Stimulated activated CD4-positive, alpha-beta T cell treated with anti-CD3 and anti-CD28 coated beads, Interleukin-2, amount 100 ng/mL, for 24 hours (primary cell): ENCODE results near the gene IRF2BP1.
A peak's percentile ranks its signal among the peaks of the same experiment; 100 is the strongest.
"Not testable (repeated sequence)": the region's sequence is repeated elsewhere in the genome, so short reads cannot be mapped to it uniquely, and the experiment has no call there.

Experiments used
- DNase-seq, 2 donors: peaks; one replicate each; pipeline ENCODE4 v3.0.0-alpha.2; 2020

Gene IRF2BP1

DNA sequence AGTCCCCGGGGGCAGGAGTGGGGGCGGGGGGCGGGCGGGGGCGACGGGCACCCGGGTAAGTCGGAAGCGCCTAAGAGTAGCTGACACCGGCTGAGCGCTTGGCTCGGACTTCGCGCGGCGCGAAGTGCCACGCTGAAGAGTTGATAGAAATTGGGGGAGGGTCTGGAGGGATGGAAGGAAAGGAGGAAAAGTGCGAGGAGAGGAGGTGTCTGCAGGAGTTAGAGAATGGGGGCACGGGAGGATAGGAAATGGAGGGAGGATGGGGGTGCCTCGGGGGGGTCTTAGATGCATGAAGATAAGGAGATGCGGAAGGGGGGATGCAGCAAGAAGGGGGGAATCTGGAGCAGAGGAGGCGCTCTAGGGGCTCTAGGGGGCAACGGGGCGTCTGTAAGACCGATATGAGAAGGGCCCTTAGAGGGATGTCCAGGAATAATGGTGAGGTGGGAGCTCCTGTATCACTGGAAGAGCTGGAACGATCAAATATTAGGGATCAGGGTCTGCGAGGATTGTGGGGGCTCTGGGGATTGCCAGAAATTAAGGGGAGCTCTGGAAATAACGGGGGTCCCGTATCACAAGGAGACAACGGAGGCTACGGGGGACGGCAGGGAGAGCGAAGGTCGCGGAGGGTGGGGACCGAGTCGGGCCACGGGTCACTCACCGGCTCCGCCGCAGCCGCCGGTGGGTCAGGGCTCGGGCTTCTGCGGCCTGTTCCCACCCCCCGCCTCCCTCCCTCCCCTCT lies 16.1 kb upstream of the IRF2BP1 start, which contains the start of gene MYPOP:
Gene MYPOP, minus strand, starts transcription at position 702 of the 739 bp plus-strand sequence. CDS start 840 bp downstream, outside the sequence.
- DNase-seq, result no peak

DNA sequence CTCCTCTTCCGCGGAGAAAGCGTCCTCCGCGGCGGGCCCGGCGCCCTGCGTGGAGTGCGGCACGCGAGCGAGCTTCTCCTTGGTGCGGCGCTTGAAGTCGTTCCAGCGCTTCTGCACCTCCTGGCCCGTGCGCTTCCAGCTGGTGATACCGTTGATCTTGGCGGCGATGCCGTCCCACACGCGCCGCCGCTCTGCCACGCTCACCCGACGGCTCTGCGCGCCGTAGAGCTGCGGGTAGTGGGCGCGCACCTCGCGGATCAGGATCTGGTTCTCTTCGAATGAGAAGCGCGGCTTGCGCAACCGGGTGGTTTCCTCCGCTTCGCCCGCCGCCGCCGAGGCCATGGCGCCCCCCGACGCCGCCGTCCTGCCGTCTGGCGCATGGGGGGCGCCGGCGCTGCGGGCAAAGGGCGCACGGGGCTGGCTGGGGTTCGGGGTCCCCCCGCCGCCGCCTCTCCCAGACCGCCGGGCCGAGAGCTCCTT lies 15.5 kb upstream of the IRF2BP1 start:
- peak in 1 of 2 donors; percentile 48 for DNase-seq

DNA sequence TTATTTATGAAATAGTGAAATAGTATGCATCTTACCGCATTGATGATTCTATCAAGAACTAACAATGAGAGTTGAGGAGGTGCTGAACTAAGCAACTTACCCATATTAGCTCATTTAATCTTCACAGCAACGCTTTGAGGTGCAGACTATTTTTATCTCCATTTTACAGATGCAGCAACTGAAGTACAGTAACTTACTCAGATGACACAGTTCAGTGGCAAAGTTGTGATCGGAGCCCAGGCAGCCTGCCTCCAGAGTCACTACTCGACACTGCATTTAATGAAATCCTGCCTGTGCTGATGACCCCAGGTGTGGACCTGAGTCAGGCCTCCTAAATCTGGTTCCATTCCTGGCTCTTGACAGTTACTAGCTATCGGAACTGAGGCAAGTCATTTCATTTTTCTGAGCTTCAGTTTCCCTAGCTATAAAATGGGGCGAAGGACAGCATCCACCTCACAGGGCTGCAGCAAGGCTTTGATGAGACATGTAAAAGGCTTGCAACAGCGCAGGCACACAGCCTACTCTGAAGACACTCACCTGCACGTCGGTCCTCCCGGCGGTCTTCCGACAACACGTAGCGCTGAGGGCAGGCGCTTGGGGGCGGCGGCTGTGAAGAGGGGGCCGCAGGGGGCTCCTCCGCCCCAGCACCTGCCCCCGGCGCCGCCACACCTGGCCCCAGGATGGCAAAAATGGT lies 14.9 kb upstream of the IRF2BP1 start:
- no peak for DNase-seq

DNA sequence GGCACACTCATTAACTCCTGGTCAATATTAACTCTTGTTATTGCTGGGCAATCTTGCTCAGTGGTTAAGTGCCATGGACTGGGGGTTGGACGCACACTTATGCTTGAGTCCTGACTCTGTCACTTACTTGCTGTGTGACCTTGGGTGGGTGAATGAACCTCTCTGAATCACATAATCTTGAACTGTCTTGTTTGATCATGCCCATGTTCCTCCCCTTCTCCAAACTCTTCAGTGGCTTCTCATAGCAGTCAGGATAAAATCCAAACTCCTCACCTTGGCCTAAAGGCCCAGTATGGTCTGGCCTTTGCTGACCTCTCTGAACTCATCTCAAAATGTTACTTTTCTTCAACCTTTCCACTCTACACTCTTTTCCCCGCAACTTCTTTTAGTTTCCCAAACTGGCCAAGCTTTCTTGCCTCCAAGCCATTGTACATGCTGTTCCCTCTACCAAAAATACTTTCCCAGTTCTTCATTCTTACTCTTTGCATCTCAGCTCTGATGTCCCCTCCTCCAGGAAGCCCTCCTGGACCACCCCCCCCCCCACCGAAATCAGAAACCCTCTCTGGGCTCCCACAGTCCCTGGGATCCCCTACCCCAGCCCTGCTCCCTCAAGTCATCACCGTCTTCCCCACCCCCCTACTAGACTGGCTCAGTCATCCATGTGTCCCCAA lies 14.1 kb upstream of the IRF2BP1 start:
- DNase-seq, result no peak

DNA sequence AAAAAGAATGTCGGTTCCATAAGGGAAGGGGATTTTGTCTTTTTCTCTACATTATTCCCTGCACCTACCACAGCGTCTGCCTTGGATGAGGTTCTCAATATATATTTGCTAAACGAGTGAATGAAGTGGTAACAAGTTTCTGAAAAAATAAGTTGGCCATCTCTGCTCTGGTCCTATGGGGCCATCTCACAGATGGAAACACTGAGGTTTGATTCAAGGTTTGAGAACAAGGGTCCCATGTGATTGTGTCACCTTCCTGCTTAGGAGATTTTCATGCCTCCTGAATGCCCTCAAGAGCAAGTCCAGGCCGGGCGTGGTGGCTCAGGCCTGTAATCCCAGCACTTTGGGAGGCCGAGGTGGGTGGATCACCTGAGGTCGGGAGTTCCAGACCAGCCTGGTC lies 13.3 kb upstream of the IRF2BP1 start:
- no peak for DNase-seq

DNA sequence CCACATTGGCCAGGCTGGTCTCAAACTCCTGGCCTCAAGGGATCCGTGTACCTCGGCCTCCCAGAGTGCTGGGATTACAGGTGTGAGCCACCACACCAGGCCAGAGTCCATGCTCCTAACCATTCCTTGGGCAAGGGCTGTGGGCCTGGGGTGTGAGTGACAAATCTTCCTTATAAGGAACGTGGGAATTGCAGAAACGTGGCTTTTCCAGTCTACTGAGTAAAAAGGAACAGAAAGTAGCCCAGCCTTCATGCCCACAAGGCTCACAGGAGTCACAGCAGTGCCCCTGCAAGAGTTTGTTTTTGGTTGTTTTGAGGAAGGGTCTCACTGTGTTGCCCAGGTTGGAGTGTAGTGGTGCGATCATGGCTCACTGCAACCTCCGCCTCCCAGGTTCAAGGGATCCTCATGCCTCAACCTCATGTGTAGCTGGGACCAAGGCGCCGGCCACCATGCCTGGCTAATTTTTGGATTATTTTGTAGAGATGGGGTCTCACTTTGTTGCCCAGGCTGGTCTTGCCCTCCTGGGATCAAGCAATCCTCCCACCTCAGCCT lies 11.4 kb upstream of the IRF2BP1 start:
- DNase-seq, result no peak

DNA sequence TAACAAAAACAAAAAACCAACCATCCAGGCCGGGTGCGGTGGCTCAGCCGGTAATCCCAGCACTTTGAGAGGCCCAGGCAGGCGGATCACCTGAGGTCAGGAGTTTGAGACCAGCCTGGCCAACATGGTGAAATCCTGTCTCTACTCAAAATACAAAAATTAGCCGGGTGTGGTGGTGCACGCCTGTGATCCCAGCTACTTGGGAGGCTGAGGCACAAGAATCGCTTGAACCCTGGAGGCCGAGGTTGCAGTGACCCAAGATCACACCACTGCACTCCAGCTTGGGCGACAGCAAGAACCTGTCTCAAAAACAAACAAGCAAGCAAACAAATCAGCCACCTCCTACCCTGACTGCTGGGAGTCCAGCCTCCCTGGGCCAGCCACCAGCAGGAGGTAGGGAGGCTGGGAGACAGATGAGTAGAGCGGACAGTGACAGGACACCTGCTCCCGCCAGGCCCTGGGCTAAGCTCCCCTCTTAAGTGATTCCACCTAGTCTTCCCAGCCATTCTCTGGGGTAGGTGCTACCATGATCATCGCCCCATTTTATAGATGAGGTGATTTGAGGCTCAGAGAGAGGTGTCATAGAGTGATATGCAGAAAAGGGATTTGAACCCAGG lies 10.2 kb upstream of the IRF2BP1 start:
- not testable (repeated sequence) for DNase-seq

DNA sequence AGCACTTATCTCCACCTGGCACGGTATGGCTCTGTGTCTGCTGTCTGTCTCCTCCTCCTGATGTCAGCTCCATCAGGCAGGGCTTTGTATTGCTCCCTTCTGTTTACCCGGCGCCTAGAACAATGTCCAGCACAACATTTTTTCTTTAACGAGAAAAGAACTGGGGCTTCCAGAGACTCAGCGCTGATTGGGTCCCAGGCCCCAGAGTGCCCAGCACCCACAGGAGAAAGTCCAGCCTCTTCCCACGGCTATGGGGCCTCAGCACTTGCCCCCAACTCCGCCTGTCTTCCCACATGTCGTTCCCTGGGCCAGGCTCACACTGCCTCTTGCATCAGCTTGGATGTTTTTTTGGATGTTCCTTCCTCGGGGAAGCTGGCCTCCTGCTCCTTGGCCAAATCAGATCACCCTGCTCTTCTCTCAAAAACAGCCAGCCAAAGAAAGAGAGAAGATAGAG lies 9.6 kb upstream of the IRF2BP1 start:
- no peak for DNase-seq

DNA sequence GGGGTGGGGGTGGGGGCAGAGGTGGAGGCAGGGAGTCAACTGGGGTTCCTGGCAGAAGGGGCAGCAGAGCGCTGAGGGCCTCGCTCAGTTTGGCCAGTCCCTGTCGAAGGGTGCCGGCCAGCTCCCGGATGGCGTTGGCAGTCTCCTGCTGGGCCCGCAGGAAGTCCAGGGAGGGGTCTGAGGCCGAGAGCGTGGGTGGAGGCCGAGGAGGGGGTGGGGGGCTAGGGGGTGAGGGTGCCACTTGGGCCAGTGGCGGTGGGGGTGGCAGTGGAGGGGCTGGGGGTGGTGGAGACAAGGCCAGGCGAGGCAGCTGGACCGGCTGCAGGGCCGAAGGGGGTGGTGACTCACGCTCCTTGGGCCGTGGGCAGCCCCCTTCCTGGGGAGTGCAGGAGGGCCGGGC lies 4.9 kb upstream of the IRF2BP1 start:
- DNase-seq, result no peak

DNA sequence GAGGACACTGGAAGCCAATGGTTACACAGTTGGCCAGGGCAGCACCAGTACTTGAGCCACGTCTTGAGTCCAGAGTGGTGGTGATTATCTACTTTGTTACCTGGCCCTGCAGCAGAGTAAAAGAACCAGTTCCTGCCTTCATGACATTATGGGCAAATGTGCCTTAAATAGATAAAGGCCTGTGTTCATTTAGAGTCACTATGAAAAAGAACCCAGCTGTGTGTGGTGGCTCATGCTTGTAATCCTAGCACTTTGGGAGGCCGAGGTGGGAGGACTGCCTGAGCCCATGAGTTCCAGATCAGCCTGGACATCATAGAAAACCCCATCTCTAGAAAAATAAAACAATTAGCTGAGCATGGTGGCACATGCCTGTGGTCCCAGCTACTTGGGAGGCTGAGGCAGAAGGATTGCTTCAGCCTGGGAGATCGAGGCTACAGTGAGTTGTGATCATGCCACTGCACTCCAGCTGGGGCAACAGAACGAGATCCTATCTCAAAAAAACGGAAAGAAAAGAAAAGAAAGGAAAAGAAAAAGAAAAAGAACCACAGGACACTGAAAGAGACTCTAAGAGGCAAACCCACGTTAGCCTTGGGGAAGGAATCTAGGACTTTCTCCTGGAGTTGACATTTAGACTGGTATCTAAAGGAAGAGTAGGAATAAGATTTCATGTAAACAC lies 3.4 kb upstream of the IRF2BP1 start:
- no peak for DNase-seq

DNA sequence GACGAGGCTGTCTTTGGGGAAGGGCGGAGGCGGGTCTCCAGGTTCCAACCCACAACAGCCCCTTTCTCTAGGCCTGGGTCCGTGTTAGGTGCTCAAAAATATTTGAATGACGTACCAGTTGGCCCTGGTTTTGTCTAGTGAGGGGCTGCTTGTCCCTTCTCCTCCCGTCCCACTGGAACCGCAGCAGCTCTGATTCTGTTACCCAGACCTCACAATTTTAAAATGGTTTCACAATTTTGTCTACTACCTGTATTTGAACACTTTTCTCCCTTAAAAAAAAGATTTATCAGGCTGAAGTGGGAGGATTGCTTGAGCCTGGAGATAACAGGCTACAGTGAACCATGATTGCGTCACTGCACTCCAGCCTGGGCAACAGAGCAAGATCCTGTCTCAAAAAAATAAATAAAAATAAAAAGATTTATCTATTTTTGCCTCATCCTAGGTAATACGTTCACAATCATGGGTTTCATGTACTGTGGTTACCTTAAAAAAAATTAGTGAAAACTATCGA lies 1.3 kb upstream of the IRF2BP1 start:
- no peak for DNase-seq

DNA sequence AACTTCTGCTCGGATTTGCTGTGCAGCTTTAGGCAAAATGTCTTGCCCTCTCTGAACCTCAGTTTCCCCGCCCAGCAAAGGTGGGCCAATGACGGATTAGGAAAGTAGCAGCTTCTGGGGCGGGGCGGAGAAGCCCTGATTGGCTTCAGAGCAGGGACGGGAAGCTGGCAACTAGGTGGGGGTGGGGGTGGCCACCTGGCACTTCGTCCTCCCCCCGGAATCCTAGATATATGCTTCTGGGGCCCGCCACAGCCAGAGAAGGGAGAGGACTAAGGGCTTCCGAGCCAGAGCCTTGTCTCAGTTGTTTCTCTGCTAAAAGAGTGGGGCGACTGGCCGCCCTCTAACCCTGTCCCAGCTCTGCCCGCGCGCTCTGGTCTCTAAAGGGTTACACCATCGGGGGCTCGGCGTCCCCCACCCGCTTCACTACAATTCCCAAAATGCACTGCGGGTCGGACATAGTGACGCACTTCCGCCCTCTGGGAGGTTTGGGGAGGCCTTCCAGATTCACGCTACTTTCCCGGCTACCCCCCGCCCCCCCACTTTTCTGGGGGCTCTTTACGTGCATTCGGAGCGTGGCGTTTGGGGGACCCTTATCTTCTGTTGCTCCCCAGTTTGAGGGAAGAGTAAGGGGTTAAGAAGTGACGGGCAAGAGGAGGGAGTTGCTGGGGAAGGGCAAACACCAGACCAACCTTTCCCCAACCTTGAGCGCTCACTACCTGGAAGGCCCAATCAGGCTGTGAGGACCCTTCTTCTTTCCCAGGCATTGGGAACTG lies 672 bp upstream of the IRF2BP1 start:
- DNase-seq, result peak; percentile 87 to 90

DNA sequence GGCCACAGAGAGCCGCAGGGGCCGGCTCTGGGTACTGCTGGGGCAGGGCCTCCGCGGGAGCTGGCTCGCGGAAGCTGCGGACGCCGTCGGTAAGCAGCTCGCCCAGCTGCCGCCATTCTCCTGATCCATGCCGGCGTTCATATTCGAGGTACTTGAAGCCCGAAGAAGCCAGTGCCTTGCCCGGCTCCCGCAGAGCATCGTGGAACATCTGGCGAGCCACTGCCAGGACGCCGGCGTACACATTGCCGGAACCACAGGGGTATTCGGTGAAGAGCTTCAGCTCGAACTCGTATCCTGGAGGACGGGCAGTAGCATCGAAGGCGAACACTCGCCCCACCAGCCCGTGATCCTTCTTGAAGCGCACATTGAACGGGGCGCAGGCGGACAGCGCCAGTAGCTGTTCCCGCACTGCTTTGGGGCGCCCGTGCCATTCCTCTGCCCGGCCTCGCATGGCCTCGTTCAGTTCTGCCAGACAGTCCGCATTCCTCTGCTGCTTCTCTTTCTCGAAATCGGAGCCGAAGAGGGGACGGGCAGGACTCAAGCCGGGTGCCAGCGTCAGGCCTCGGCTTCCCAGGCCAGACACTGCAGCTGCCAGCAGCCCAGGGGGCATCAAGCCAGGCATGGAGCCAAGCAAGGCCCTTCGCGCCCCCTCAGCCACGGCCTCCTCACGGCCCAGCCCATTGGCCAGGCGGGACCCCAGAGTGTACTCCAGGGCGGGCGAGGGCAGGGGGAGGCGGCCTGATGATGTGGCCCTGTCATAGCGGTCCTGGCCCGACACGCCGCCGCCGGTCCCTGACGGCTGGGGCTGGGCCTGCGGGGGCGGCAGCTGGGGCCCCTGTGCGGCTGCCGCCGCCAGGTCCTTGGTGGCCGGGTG lies 1.0 kb downstream of the IRF2BP1 start:
- DNase-seq, result peak in 1 of 2 donors; percentile 41

DNA sequence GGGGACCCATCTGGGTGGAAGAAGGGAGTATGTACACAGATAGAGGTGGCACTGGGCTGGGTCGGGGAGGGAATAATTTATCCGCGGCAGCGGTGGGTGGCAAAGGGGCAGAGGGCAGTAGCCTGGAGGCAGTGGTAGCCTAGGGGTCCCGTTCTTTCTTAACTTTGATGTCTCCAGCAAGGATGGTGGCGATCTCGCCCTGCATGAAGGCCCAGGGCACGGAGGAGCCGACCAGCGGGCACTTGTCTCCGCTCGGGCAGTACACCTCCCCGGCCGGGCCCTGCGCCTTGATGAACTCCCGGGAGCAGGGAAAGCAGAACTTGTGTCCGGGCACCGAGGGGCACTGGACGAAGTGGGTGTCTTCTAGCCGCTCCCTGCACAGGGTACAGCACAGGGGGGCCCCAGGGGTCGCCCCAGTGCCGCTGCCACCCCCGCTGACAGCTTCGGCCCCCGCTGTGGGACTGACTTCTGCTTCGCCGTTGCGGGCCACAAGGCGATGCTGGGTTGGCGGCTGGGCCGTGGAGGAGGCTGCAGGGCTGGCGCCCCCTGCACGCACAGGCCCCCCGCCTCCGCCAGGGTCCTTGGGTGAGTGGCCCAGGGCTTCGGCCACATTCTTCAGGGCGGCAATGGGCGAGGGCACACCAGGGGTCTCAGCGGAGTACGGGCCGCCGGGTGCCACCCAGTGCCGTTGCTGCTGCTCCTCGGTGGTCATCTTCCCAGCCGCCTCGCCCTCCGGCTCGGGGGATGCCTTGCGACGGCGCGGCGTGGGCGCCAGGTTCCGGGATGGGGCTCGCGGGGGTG lies 1.9 kb downstream of the IRF2BP1 start:
- no peak for DNase-seq

DNA sequence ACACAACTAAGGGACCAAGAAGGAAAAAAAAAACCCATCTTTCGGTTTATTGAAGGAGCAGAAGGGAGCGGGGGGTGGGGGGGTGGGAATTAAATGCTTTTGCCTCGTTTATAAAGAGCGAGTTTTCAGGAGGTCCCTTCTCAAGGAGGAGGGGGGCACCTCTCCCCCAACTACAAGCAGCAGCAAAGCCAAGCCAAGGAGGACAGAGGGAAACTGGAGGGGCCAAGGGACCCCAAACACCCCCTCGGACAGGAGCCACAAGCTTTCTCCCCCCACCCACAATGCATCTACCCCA lies 2.4 kb downstream of the IRF2BP1 start:
- no peak for DNase-seq

DNA sequence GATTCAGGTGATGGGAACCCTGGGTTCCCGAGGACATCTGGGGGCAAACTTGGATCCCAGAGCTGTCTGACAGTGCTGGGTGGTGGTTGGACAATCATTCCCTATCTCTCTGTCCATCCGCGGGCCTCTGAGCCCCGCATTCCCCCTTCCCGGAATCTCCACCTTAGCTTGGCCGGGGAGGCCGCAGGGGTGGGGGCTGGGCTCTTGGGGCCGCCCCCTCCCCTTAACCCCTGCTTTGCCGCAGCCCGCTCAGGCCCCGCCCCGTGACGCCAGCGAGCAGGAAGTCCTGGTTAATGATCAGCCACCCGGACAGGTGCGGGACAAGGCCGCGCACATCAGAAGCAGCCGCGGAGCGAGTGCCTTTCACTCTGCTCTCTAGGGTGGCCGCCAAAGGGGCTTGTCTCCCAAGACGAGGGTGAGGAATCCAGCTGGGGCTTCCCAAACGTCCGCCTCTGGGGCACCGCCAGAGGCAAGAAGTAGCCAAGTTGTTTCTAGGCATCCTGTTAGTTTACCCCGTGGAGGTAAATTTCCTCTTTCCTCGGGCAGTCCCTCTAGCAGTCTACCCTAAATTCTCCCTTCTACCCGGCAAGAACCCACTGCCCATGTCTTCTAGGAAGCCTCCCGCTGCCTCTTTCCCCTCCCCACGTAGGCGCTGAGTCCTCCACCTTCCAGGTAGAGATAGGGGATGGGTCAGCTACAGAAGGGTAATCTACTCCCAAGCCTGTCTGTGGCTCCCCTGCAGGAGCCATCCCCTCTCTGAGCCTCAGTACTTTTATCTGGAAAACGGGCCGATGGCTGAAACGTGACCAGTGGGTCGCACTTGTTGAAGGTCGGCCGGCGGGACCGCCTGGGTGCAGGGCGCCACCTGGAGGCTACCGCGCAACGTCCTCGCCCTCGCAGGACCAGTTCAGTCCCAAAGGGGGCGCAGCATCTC lies 3.0 kb downstream of the IRF2BP1 start:
- DNase-seq, result peak; percentile 89 to 90

DNA sequence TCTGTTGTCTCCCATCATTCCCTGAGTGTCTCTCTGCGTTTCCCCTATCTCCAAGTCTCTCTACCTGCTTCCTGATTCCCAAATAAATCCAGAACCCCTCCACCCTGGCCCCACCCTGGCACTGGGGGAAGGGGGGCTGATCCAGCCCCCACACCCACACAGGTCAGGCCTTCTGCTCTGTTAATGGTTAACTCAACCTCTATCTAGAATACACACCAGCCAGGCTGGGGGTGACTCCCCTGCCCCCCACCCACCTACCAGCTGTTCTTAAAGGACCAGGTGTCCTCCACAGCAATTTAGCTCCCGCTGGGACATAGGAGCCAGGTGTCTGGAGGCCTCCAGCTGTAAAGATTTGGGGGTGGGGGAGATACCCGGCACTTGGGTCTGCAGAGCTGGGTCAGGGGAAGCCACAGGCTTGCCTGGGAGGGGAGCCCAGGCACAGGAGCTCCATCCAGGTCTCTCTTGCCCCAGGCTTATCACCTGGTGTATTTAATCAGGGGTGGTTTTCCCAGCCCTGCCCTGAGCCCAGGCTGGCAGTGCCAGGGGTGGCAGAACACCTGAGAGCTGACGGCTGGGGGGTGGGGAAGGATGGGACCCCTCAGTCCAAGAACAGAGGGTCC lies 3.9 kb downstream of the IRF2BP1 start:
- DNase-seq, result no peak
